ENCODE data around the gene PPFIA1. TPM values are rescaled to one million over a fixed set of nuclear protein-coding genes. Genes with fewer than 3 reads are reported as not detected.

The PPFIA1 gene
- total and polyA plus RNA-seq, 2 of the 8 experiments (the other 6 are each of a cell fraction or from before 2014, with no cell fraction given): 44.3 to 73.5 TPM

- TF ChIP-seq CBX5 (IDR thresholded peaks at IDR 0.05; ENCODE audit: low read depth, low read length) (no peak), JUN (IDR thresholded peaks at IDR 0.05; ENCODE audit: low read depth, low read length) (no peak)
These were observed 149.5 kb downstream of the PPFIA1 start (continued) for GRCh38 chr11:70420008-70420464.

Data from H1 (cell line).